Endothelial cell of umbilical vein (primary cell): Measurements from ENCODE around the gene TMC1. TPM values are rescaled to one million over a fixed set of nuclear protein-coding genes. Genes with fewer than 3 reads are reported as not detected.

Experiments
- BruUV-seq: library from RNA; stranded (reverse); fragments of 400-500 nt; replicated peaks from 2 replicates; lab custom pipeline; 2021; lab: Mats Ljungman, UMichigan
- CTCF ChIA-PET: fragments of 300-600, 350-600 bp; sonication (Branson Sonifier 250); formaldehyde crosslinking; loops from one replicate; lab custom pipeline; 2021; ENCODE audit warnings: antibody characterized with exemption, inconsistent platforms; lab: Charles Lee
- POLR2A ChIA-PET: fragments of 300-600, 350-600 bp; sonication (Branson Sonifier 250); formaldehyde crosslinking; loops from one replicate; lab custom pipeline; 2021; ENCODE audit warnings: antibody characterized with exemption, inconsistent platforms; lab: Charles Lee
- DNase-seq: peaks from one replicate; pipeline ENCODE4 v3.0.0-alpha.2; 2011; ENCODE audit warnings: low read depth, low spot score
- FAIRE-seq: peaks from 2 replicates; lab custom pipeline; 2011; peaks lifted over from hg19 to GRCh38; lab: Jason Lieb, UNC
- H2AFZ ChIP-seq: 2 replicates; pipeline ENCODE4 v1.6.0; 2012; ENCODE audit warnings: low read depth, low read length, control low read depth, inconsistent platforms
- H3K27ac ChIP-seq: 2 replicates; pipeline ENCODE4 v1.5.1; 2011; ENCODE audit warnings: low read depth, mild to moderate bottlenecking, control low read depth, low read length, moderate library complexity; ENCODE audit not compliant: insufficient read depth
- H3K27me3 ChIP-seq, 2 experiments: 2 replicates each; pipeline versions ENCODE4 v1.6.0 to v1.6.1; 2011; ENCODE audit warnings: low read length in 2 of 2, mixed read lengths in 1 of 2; ENCODE audit not compliant: control insufficient read depth in 2 of 2, insufficient read depth in 2 of 2
- H3K36me3 ChIP-seq, 2 experiments: 2 replicates in 1 of 2; 3 replicates in 1 of 2; pipeline ENCODE4 v1.5.1; 2011; ENCODE audit warnings: low read length in 2 of 2, mild to moderate bottlenecking in 1 of 2, moderate library complexity in 1 of 2; ENCODE audit not compliant: control insufficient read depth in 2 of 2, insufficient read depth in 2 of 2; ENCODE audit errors: extremely low read depth in 1 of 2
- H3K4me1 ChIP-seq: 3 replicates; pipeline ENCODE4 v1.5.1; 2011; ENCODE audit warnings: mild to moderate bottlenecking, low read length; ENCODE audit not compliant: control insufficient read depth, insufficient read depth; ENCODE audit errors: extremely low read depth
- H3K4me2 ChIP-seq: 2 replicates; pipeline ENCODE4 v1.6.1; 2011; ENCODE audit warnings: low read length, control low read depth, mixed read lengths; ENCODE audit not compliant: insufficient read depth
- H3K4me3 ChIP-seq, 3 experiments: fragments of 200-600 bp in 1 of 3; sonication (generic), shearing (Covaris generic) in 1 of 3; replicated peaks in 1 of 3; 2 replicates each; pipeline ENCODE4 v1.5.1; 2011 to 2016; ENCODE audit warnings: control low read depth in 3 of 3, low read length in 3 of 3, mild to moderate bottlenecking in 2 of 3, inconsistent platforms in 1 of 3, low read depth in 1 of 3, moderate library complexity in 1 of 3; ENCODE audit not compliant: insufficient read depth in 1 of 3
- H3K79me2 ChIP-seq: 2 replicates; pipeline ENCODE4 v1.6.0; 2012; ENCODE audit warnings: low read length, inconsistent platforms; ENCODE audit not compliant: control insufficient read depth, insufficient read depth
- H3K9ac ChIP-seq: replicated peaks from 2 replicates; pipeline ENCODE3; 2011; ENCODE audit warnings: low read length, control low read depth; ENCODE audit not compliant: insufficient read depth; ENCODE audit errors: extremely low read depth
- H3K9me1 ChIP-seq: replicated peaks from 3 replicates; pipeline ENCODE4 v1.6.0; 2011; ENCODE audit warnings: mild to moderate bottlenecking, low read length; ENCODE audit not compliant: control insufficient read depth, insufficient read depth; ENCODE audit errors: extremely low read depth
- H3K9me3 ChIP-seq: replicated peaks from 2 replicates; pipeline ENCODE4 v1.5.1; 2012; ENCODE audit warnings: low read length, inconsistent platforms; ENCODE audit not compliant: control insufficient read depth, insufficient read depth
- H4K20me1 ChIP-seq: replicated peaks from 2 replicates; pipeline ENCODE3; 2011; ENCODE audit warnings: mild to moderate bottlenecking, low read length; ENCODE audit not compliant: control insufficient read depth, insufficient read depth; ENCODE audit errors: extremely low read depth
- CTCF ChIP-seq, 2 donors: IDR thresholded peaks; 1 replicate in 1 of 2; 2 replicates in 1 of 2; pipeline ENCODE4 v1.5.1; 2011; ENCODE audit warnings: low read length in 2 of 2, mild to moderate bottlenecking in 2 of 2, moderate library complexity in 2 of 2, control low read depth in 1 of 2, inconsistent platforms in 1 of 2, low read depth in 1 of 2; ENCODE audit not compliant: insufficient read depth in 1 of 2; ENCODE audit errors: extremely low read depth in 1 of 2
- EZH2 ChIP-seq: IDR thresholded peaks from 2 replicates; pipeline ENCODE4 v1.6.1; 2012; ENCODE audit warnings: borderline replicate concordance, low read depth, mild to moderate bottlenecking, moderate library complexity, low read length, inconsistent platforms; ENCODE audit not compliant: severe bottlenecking
- FOS ChIP-seq: IDR thresholded peaks from 2 replicates; pipeline ENCODE4 v1.6.1; 2011; ENCODE audit warnings: mild to moderate bottlenecking, low read length, moderate library complexity, borderline replicate concordance; ENCODE audit not compliant: insufficient read depth
- GATA2 ChIP-seq: IDR thresholded peaks from 2 replicates; pipeline ENCODE4 v1.7.0; 2011; ENCODE audit warnings: low read depth, mild to moderate bottlenecking, moderate library complexity, mixed read lengths, low read length; ENCODE audit not compliant: insufficient read length, insufficient read depth
- JUN ChIP-seq: IDR thresholded peaks from 2 replicates; pipeline ENCODE4 v1.6.1; 2011; ENCODE audit warnings: borderline replicate concordance, low read depth; ENCODE audit not compliant: insufficient read length, insufficient read depth
- MAX ChIP-seq: IDR thresholded peaks from 2 replicates; pipeline ENCODE4 v1.6.1; 2011; ENCODE audit not compliant: insufficient read depth, insufficient read length
- MYC ChIP-seq: IDR thresholded peaks from one replicate; pipeline ENCODE4 v1.6.1; 2011; ENCODE audit warnings: mild to moderate bottlenecking, low read depth, low read length
- POLR2A ChIP-seq: IDR thresholded peaks from 2 replicates; pipeline ENCODE4 v1.6.1; 2012; ENCODE audit warnings: low read depth, mild to moderate bottlenecking, control low read depth, low read length
- POLR2AphosphoS5 ChIP-seq: IDR thresholded peaks from 2 replicates; pipeline ENCODE4 v1.6.1; 2012; ENCODE audit warnings: low read depth, mild to moderate bottlenecking, control low read depth, low read length, moderate library complexity; ENCODE audit not compliant: insufficient read depth
- dilution Hi-C: fragments of 300-500 bp; cut with MboI; formaldehyde crosslinking; loops from one replicate; pipeline ENCODE4 v1.15.0; 2019; ENCODE audit warnings: low sequenced_read_pairs; ENCODE audit not compliant: extremely low pct_ligation_motif_present
- intact Hi-C: fragments of 100-400 bp; cut with micrococcal nuclease; formaldehyde crosslinking; loops from one replicate; pipeline ENCODE4 v1.10.0; 2022
- polyA plus RNA-seq, 4 experiments: library from polyadenylated mRNA; depleted of rRNA in 3 of 4; stranded (reverse) in 3 of 4; unstranded in 1 of 4; fragments of >200 nt; gene quantifications; 2 replicates each; pipeline versions ENCODE4 v1.2.1 to v1.2.3, GENCODE V29; 2011 to 2012; ENCODE audit warnings: missing spikeins in 1 of 4
- total RNA-seq: library from RNA; stranded (reverse); gene quantifications from 2 replicates; pipeline ENCODE4 v1.2.3, GENCODE V29; 2021

The TMC1 gene
- total and polyA plus RNA-seq, 2 donors (not counting 3 experiments of a cell fraction or from before 2014, with no cell fraction given), result 1.5 TPM; not detected in 1

GRCh38 chr9:72598639-72599038 lies 77.2 kb downstream of the TMC1 start:
- H4K20me1 ChIP-seq, result no peaks in the 10 kb centered on the region
- no peaks in the 10 kb centered on the region for H3K4me1 ChIP-seq
- no peaks in the 10 kb centered on the region for H3K9me3 ChIP-seq
- TF ChIP-seq POLR2A, result no peak
- no peak for TF ChIP-seq CTCF (IDR thresholded peaks at IDR 0.05; ENCODE audit: extremely low read depth in 1 of 2, insufficient read depth in 1 of 2, low read depth in 1 of 2, low read length in 2 of 2)
- no peak for TF ChIP-seq MYC
- no peak for TF ChIP-seq FOS
- TF ChIP-seq GATA2, result no peak
- TF ChIP-seq JUN, result no peak
- no peak for TF ChIP-seq MAX
- TF ChIP-seq POLR2AphosphoS5, result no peak
- no peak for TF ChIP-seq EZH2
- peak overlapping the region; percentile 20 for H2AFZ ChIP-seq
- no peaks in the 10 kb centered on the region for H3K79me2 ChIP-seq
- peak; percentile 8 for DNase-seq
- ChIA-PET POLR2A (no interaction called here), CTCF (no interaction called here)
- no peaks in the 10 kb centered on the region for H3K9me1 ChIP-seq
- intact Hi-C loops, result no loop called here
- no peak overlapping the region for H3K4me2 ChIP-seq
- H3K27me3 ChIP-seq, result no peaks in the 10 kb centered on the region
- H3K27ac ChIP-seq, result no peak overlapping the region
- no peak overlapping the region for H3K4me3 ChIP-seq
- H3K9ac ChIP-seq, result no peak overlapping the region
- dilution Hi-C loops, result no loop called here
- FAIRE-seq, result no peak
- H3K36me3 ChIP-seq, result no peaks in the 10 kb centered on the region
- BruUV-seq, result no TSS peak
